RWPE2 (cell line): Measurements from ENCODE around the gene COMMD7.

Experiments used
- ATAC-seq: fragments of 200-7000 bp; cut with Tn5 transposase; 3 replicates; pipeline ENCODE4 v1.9.1; 2021; ENCODE audit warnings: low read depth
- DNase-seq: peaks from one replicate; pipeline ENCODE4 v3.0.0-alpha.2; 2020; ENCODE audit warnings: low spot score
- H3K27ac ChIP-seq: fragments of 450-650 bp; 2 replicates; pipeline ENCODE4 v1.5.1; 2017; ENCODE audit warnings: mild to moderate bottlenecking; ENCODE audit not compliant: poor library complexity, severe bottlenecking
- H3K27me3 ChIP-seq: fragments of 250-450 bp; sonication (Bioruptor Pico); 2 replicates; pipeline ENCODE4 v1.5.1; 2021; ENCODE audit warnings: mild to moderate bottlenecking, moderate library complexity; ENCODE audit not compliant: insufficient read depth, poor library complexity, severe bottlenecking
- H3K36me3 ChIP-seq: fragments of 250-450 bp; sonication (Bioruptor Pico); 2 replicates; pipeline ENCODE4 v1.5.1; 2020; ENCODE audit warnings: low read depth, mild to moderate bottlenecking, moderate library complexity
- H3K4me1 ChIP-seq: fragments of 250-450 bp; sonication (Bioruptor Pico); 2 replicates; pipeline ENCODE4 v1.5.1; 2021; ENCODE audit warnings: mild to moderate bottlenecking, moderate library complexity; ENCODE audit not compliant: insufficient read depth, poor library complexity, severe bottlenecking
- H3K4me3 ChIP-seq: fragments of 250-450 bp; sonication (Bioruptor Pico); 2 replicates; pipeline ENCODE4 v1.5.1; 2021; ENCODE audit warnings: mild to moderate bottlenecking, moderate library complexity; ENCODE audit not compliant: severe bottlenecking
- H3K9me3 ChIP-seq: fragments of 250-450 bp; sonication (Bioruptor Pico); 2 replicates; pipeline ENCODE4 v1.5.1; 2021; ENCODE audit warnings: mild to moderate bottlenecking, moderate library complexity; ENCODE audit not compliant: severe bottlenecking
- TF ChIP-seq, protein P1 (sequence below): fragments of 450-650 bp; IDR thresholded peaks from one replicate; pipeline ENCODE4 v1.5.1; 2017; ENCODE audit warnings: mild to moderate bottlenecking, moderate library complexity; ENCODE audit not compliant: poor library complexity, severe bottlenecking

The COMMD7 gene

DNA sequence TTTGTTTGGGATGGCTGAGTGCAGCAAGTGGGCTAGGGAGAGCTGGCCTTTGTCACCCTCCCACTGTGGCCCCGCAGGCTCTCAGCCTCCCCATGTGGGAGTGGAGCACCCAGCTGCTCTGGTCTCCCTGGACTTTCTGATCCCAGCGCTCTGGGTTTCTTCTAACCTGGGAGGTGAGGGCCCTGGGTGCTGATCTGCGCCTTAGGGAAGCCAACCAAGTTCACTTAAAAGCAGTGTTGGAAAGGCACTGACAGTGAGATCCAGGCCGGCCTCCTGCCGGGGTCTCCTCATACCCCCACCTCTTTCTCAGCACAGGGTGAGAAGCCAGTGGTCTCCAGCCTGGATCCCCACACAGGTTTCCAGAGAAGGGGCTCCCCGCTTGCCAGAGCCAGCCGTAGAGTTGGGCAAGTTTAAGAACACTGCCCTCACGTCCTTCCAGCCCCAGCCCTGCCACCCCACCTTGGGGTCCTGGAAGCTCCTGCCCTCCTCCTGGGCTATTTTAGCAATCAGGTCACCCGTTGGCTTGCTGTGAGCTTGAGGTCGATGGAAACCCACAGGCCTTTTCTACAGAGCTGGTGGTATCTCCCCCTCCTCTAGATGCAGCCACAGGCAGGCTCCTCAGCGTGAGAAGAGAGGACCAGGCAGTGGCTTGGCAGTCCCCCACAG, 79.1 kb downstream of the COMMD7 start:
- TF ChIP-seq, protein P1, sequence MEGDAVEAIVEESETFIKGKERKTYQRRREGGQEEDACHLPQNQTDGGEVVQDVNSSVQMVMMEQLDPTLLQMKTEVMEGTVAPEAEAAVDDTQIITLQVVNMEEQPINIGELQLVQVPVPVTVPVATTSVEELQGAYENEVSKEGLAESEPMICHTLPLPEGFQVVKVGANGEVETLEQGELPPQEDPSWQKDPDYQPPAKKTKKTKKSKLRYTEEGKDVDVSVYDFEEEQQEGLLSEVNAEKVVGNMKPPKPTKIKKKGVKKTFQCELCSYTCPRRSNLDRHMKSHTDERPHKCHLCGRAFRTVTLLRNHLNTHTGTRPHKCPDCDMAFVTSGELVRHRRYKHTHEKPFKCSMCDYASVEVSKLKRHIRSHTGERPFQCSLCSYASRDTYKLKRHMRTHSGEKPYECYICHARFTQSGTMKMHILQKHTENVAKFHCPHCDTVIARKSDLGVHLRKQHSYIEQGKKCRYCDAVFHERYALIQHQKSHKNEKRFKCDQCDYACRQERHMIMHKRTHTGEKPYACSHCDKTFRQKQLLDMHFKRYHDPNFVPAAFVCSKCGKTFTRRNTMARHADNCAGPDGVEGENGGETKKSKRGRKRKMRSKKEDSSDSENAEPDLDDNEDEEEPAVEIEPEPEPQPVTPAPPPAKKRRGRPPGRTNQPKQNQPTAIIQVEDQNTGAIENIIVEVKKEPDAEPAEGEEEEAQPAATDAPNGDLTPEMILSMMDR = no peak
- H3K27me3 ChIP-seq = no peaks in the 10 kb centered on the region
- H3K4me1 ChIP-seq = peaks cover 9% of the 10 kb centered on the region
- no peaks in the 10 kb centered on the region for H3K36me3 ChIP-seq
- DNase-seq (no peak), ATAC-seq (peak; percentile 5; the same call in 2 of the 3 replicates)
- H3K9me3 ChIP-seq = no peaks in the 10 kb centered on the region
- H3K4me3 ChIP-seq = no peak overlapping the region
- H3K27ac ChIP-seq = no peak overlapping the region

DNA sequence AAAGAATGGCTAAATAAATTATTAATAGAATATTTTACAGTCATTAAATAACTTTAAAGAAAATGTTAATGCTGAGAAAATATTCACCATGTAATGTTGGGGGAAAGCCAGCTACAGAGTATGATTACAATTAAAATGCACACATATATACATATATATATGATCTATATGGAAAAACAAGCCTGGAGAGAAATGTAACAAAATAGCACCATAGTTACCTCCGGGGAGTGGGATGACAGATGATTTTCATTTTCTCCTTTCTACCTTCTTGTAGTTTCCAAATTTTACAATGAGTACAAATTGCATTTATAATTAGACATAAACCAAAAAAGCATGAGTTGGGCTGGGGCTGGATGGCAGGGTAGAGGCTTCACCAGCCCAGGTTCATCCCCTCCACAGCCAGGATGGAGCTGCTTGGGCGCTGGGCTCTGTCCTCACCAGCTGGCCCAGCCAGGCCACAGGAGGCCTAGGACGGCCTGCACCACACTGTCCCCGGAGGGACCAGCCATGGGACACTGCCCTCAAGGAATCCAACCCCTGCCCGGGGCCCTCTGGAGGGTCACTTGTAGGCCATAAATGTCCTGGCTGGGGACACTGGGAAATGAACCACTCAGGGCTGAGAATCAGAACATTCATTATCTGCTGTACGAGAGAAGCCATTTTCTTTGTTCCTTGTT, 79.8 kb downstream of the COMMD7 start:
- Histone ChIP-seq H3K4me3 (no peak overlapping the region), H3K9me3 (no peaks in the 10 kb centered on the region), H3K27me3 (no peaks in the 10 kb centered on the region), H3K36me3 (no peaks in the 10 kb centered on the region), H3K4me1 (peaks cover 9% of the 10 kb centered on the region), H3K27ac (no peak overlapping the region)
- TF ChIP-seq, protein P1 = no peak
- no peak; the same call in 2 of the 3 replicates for ATAC-seq
- DNase-seq = no peak

DNA sequence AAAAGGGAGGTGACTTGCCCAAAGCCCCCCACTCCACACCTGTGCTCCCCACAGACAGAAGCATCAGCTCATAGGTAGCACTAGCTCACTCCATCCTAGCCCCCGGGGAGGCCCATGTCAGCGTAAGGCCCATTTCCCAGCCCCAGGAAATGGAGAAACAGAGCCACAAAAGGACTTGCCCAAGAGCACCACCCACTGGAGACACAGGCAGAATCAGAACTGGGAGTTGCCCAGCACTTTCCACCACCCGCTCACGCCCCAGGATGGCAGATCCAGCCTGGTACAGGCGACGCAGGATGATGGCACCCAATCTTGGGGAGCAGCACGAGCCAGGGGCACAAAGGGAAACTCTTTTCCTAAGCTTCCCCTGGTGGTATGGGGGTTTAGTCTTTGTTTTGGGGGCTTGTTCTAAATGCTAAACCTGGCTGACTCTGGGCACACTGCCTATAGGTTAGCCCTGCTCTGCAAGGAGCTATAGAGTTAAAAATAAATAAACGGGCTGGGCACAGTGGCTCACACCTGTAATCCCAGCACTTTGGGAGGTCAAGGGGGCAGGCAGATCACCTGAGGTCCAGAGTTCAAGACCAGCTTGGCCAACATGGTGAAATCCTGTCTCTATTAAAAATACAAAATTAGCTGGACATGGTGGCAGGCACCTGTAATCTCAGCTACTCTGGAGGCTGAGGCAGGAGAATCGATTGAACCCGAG, 81.3 kb downstream of the COMMD7 start:
- no peaks in the 10 kb centered on the region for H3K27me3 ChIP-seq
- no peaks in the 10 kb centered on the region for H3K9me3 ChIP-seq
- TF ChIP-seq, protein P1 = peak; percentile 7
- no peak overlapping the region for H3K4me3 ChIP-seq
- no peak overlapping the region for H3K27ac ChIP-seq
- no peaks in the 10 kb centered on the region for H3K4me1 ChIP-seq
- ATAC-seq (no peak), DNase-seq (no peak)
- no peaks in the 10 kb centered on the region for H3K36me3 ChIP-seq

DNA sequence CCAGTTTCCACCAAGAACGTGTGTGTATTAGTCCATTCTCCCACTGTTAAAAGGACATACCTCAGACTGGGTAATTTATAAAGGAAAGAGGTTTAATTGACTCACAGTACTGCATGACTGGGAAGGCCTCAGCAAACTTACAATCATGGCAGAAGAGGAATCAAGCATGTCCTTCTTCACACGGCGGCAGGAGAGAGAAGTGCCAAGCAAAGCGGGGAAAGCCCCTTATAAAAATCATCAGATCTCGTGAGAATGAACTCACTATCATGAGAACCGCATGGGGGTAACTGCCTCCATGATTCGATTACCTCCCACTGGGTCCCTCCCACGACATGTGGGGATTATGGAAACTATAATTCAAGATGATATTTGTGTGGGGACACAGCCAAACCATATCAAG, 82.6 kb downstream of the COMMD7 start:
- Histone ChIP-seq H3K27me3 (no peaks in the 10 kb centered on the region), H3K9me3 (no peaks in the 10 kb centered on the region), H3K36me3 (no peaks in the 10 kb centered on the region), H3K4me1 (no peaks in the 10 kb centered on the region), H3K4me3 (no peak overlapping the region), H3K27ac (no peak overlapping the region)
- ATAC-seq = no peak
- DNase-seq = no peak
- TF ChIP-seq, protein P1 = no peak

DNA sequence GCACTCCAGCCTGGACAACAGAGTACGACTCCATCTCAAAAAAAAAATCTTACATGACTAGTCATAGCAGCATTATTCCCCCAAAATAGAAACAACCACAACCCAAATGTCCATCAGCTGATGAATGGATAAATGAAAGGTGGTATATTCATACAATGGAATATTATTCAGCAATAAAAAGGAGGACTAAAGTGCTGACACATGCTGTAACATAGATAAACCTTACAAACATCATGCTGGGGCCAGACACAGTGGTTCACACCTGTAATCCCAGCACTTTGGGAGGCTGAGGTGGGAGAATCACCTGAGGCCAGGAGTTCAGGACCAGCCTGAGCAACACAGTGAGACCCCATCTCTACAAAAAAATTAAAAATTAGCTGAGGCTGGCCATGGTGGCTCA, 86.4 kb downstream of the COMMD7 start:
- no peak for DNase-seq
- H3K27ac ChIP-seq = no peak overlapping the region
- no peak for ATAC-seq
- H3K4me3 ChIP-seq = no peak overlapping the region
- no peaks in the 10 kb centered on the region for H3K27me3 ChIP-seq
- H3K9me3 ChIP-seq = no peaks in the 10 kb centered on the region
- TF ChIP-seq, protein P1 = no peak
- H3K4me1 ChIP-seq = no peaks in the 10 kb centered on the region
- no peaks in the 10 kb centered on the region for H3K36me3 ChIP-seq
